Uterine smooth muscle cell (primary cell): Measurements from ENCODE around the gene CYRIA. TPM values are rescaled to one million over a fixed set of nuclear protein-coding genes. Genes with fewer than 3 reads are reported as not detected.

ENCODE experiments used
- total RNA-seq: library from RNA; depleted of rRNA; stranded (reverse); fragments of >200 nt; gene quantifications from 2 replicates; pipeline ENCODE4 v1.2.3, GENCODE V29; 2014

CYRIA gene
- total RNA-seq, result 8.7 and 18.1 TPM in 2 replicates

GRCh38 chr2:16665748-16666448, at the start of gene CYRIA:
TSS of gene CYRIA (minus strand) at chr2:16665834. CDS start at chr2:16588119, 77,715 bp downstream.

